Measurements from ENCODE around the gene SAXO2. TPM values are rescaled to one million over a fixed set of nuclear protein-coding genes. Genes with fewer than 3 reads are reported as not detected.
"Not testable (repeated sequence)": the region's sequence is repeated elsewhere in the genome, so short reads cannot be mapped to it uniquely, and the experiment has no call there.

The SAXO2 gene
- total RNA-seq, 1 donor from 2014 or later: 15.8 TPM

- no peak overlapping the region for H3K27ac ChIP-seq
- no peaks in the 10 kb centered on the region for H3K27me3 ChIP-seq (ENCODE audit: low read depth)
- no peaks in the 10 kb centered on the region for H3K4me1 ChIP-seq
- no peak overlapping the region for H3K4me3 ChIP-seq
- no peaks in the 10 kb centered on the region for H3K9me3 ChIP-seq
- intact Hi-C loops (cut with DNase I): no loop called here
- no peaks in the 10 kb centered on the region for H3K36me3 ChIP-seq
- no peak for DNase-seq
- ATAC-seq: no peak
- no peak for TF ChIP-seq CTCF (IDR thresholded peaks at IDR 0.05)
Measured at GRCh38 chr15:82294061-82294690, 31.6 kb downstream of the SAXO2 start.

DNA sequence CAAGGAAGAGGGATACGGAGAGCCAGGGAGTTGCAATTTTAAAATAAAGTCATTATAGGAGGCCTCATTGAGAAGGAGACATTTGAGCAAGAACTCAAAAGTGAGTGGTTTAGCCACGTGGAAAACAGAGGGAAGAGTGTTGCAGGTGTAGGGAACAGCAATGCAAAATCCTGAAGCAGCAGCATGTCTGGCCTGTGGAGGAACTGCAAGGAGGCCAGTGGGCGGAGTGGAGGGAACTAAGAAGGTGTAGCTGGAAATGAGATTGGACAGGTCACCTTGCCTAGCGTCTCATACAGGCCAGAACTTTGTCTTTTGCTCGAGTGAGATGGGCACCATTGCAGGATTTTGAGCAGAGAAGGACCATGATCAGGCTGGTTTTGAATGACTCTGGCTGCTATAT, 34.9 kb downstream of the SAXO2 start:
- Histone ChIP-seq H3K9me3 (no peaks in the 10 kb centered on the region), H3K4me1 (no peaks in the 10 kb centered on the region), H3K27ac (no peak overlapping the region), H3K4me3 (no peak overlapping the region), H3K27me3 (ENCODE audit: low read depth) (no peaks in the 10 kb centered on the region), H3K36me3 (no peaks in the 10 kb centered on the region)
- no peak for TF ChIP-seq CTCF (IDR thresholded peaks at IDR 0.05)
- DNase-seq (no peak), ATAC-seq (no peak)
- intact Hi-C loops (cut with DNase I): no loop called here

- DNase-seq (no peak), ATAC-seq (no peak)
- Histone ChIP-seq H3K27ac (no peak overlapping the region), H3K4me3 (no peak overlapping the region), H3K9me3 (no peaks in the 10 kb centered on the region), H3K4me1 (no peaks in the 10 kb centered on the region), H3K36me3 (no peaks in the 10 kb centered on the region), H3K27me3 (ENCODE audit: low read depth) (no peaks in the 10 kb centered on the region)
- TF ChIP-seq CTCF (IDR thresholded peaks at IDR 0.05): no peak
- intact Hi-C loops (cut with DNase I): no loop called here
Measured at GRCh38 chr15:82298032-82298431, 35.4 kb downstream of the SAXO2 start.

GRCh38 chr15:82298520-82298919, 35.9 kb downstream of the SAXO2 start:
- peak; percentile 28 to 45 for ATAC-seq

DNA sequence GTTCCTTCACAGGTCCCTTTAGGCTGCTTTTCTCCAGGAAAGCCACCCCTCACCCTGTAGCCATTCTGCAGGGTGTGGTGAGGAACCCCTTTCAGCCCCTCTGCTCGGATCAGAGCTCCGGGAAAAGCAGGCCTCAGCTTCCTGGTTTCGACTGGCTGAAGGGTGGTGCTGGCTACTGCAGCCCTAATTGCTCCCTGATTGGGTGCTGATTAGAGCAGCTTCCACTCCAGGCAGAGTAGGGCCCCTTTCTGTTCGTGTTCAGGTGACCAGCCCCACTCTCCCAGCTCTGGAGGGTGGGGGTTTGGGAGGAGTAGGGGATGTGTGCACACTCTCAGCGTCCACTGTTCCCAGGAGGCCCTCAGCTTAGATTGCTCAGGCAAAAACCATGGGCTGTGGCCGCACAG, 36.9 kb downstream of the SAXO2 start:
- DNase-seq; H3K27ac ChIP-seq; H3K4me3 ChIP-seq; H3K4me1 ChIP-seq; ATAC-seq; H3K36me3 ChIP-seq; intact Hi-C loops (cut with DNase I); H3K9me3 ChIP-seq; H3K27me3 ChIP-seq (ENCODE audit: low read depth): not testable (repeated sequence)

More at GRCh38 chr15:82298520-82298919, 35.9 kb downstream of the SAXO2 start:
- no peak for DNase-seq
- no peak overlapping the region for H3K27ac ChIP-seq
- H3K36me3 ChIP-seq: no peaks in the 10 kb centered on the region
- no peak overlapping the region for H3K4me3 ChIP-seq
- no peak for TF ChIP-seq CTCF (IDR thresholded peaks at IDR 0.05)
- H3K27me3 ChIP-seq (ENCODE audit: low read depth): no peaks in the 10 kb centered on the region
- no peaks in the 10 kb centered on the region for H3K9me3 ChIP-seq
- no peaks in the 10 kb centered on the region for H3K4me1 ChIP-seq
- intact Hi-C loops (cut with DNase I): no loop called here

- H3K4me3 ChIP-seq; H3K27ac ChIP-seq; H3K36me3 ChIP-seq; H3K9me3 ChIP-seq; H3K27me3 ChIP-seq (ENCODE audit: low read depth); ATAC-seq; DNase-seq; H3K4me1 ChIP-seq; intact Hi-C loops (cut with DNase I): not testable (repeated sequence)
Measured at GRCh38 chr15:82300326-82300725, 37.7 kb downstream of the SAXO2 start.
